ENCODE results near the gene ZFR2.

The ZFR2 gene

DNA sequence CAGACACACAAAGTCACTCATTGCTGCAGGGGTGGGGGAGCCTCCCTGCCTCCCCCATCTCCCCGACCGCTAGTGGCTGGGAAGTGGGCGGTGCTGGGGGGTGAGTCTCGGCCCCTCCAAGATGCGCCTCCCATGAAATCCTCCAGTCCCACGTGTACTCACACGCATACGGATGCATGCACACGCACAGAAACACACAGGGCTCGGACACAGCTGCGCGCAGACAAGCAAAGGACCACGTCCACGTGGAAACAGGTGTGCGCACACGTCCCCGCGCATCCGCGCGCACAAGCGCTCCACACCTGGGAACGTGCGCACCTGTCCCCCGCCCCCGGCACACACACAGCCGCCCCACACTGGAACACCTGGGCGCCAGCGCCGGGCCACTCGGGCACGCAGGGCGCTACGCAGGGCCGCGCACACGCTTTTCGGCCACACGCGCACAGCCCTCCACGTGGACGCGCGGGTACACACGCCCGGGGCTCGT is 83.3 kb downstream of the ZFR2 start:
- no peak for DNase-seq

DNA sequence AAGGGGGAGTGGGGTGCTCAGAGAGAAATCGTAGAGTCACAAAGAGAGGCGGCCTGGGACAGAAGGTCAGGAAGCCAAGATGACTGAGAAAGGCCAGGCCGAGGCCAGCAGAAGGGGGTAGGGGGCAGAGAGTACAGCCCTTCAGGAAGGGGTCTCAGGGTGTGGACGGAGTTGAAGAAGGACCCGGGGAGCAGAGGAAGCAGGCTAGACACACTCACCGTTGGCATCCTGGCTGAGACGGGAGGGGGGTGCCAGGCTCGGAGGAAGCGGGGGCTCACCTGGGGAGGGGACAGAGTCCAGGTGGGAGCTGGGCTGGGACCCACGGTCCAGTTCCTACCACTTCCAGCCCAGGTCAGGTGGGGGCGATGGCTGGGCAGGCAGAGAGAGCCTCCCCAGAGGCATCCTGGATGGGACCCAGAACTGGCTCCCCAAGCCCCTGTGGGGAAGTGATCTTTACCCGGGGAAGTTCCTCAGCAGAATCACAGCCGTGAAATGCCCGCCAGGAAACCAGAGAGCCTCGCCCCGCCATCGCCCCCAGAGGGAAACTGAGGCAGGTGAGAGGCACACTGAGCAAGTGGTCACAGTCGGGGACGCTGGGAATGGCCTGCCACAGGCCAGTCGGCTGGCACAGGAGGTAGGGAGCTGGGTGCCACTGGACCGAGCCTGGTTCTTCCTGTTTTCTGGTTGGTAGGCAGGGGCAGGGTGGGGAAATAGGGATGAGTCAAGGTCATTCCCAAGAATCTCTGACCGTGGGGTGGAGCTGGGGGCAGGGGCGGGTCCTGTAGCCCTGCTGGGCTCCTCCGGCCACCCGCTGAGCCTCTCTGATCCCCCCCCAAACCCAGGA is 84.0 kb downstream of the ZFR2 start:
- no peak for DNase-seq

DNA sequence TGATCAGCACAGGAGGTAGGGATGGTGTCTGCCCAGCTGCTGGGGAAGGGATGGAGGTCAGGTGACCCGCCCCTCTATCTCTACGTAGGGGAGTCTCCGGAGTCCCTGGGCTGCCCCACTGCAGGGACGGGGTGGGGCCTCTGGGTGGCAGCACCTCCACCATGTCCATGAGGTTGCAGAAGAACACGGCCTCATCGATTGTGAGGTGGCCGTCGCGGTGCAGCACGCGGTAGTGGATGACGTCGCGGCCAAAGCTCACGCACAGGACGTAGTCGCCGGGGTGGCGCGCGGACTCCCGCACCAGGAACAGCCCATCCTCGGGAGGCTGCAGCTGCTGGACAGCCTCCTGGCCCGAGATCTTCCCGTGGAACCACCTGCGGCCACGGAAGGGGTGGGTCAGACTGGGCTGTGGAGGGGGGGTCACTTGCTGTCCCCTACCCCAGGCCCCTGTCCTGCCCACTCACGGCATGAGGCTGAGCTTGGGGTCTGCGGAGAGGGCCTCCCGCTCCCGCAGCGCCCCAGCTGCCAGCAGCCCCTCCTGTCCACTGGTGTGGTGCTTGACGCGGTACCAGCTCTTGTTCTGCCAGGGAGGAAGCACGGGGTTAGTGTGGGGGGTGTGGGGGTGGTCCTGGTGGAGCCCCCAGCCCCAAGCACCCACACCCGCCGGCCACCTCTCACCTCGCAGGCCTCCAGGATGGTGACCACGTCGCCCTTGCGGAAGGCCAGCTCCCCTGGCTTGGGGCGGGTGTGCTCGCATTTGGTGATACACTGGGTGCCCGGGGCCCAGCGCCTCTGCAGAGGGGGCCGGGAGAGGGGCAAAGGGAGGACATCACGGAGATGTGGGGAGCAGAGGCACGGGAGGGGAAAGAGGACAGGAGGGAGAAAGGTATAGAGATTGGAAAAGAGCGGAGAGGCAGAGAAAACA is 84.9 kb downstream of the ZFR2 start:
- no peak for DNase-seq

DNA sequence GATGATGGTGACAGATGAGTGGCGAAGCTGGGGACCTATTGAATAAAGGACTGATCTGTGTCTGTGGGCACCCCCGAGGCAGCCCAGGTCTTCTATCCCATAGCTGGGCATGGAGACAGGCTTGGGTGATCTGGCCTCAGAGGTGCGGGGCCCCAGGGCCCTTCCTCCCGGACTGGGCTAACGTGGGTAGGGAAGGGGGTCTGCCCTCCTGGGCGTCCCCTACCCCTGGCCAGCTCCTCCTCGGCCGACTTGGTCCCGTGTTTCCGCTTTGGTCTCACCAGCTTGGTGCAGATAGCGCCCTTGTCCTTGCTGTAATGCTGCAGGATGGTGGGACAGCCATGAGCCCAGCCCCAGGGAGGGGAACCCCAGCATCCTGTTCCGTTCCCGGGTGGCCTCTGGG is 85.9 kb downstream of the ZFR2 start:
- no peak for DNase-seq

DNA sequence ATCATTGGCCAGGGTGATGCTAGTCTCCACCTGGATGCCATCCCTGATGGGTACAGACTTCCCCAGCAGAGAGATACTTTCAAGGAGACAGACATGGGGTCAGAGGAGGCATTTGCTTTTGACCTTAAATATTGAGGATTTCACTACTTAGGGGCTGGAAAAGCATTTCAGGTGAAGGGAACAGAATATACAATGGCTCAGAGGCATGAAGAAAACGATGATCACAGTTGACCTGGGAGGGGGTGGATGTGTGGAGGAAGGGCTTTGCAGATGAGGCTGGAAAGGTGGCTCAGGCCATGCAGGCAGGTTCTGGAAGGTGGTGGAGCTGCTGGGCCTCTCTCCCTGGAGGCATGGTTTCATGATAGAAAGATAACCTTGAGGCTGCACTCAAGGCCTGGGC is 86.5 kb downstream of the ZFR2 start:
- no peak for DNase-seq

DNA sequence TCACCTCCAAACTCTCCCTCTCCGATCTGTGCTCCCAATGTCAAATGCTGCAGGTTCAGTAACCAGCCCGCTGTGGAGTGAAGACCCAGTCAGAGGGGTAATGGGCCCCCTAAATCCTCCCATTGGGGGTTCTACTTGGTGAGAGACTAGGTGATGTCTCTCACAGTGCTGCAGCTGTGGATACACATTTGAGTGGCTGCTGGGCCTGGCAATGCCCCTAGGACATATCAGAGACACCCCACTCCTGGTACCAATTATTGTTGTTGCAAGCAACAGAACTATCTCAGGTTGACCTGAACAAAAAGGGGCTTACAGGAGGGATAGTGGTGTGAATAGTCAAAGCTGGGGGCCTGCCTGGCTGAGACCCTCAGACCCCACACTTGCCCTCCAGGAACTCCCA is 87.2 kb downstream of the ZFR2 start:
- DNase-seq = no peak

DNA sequence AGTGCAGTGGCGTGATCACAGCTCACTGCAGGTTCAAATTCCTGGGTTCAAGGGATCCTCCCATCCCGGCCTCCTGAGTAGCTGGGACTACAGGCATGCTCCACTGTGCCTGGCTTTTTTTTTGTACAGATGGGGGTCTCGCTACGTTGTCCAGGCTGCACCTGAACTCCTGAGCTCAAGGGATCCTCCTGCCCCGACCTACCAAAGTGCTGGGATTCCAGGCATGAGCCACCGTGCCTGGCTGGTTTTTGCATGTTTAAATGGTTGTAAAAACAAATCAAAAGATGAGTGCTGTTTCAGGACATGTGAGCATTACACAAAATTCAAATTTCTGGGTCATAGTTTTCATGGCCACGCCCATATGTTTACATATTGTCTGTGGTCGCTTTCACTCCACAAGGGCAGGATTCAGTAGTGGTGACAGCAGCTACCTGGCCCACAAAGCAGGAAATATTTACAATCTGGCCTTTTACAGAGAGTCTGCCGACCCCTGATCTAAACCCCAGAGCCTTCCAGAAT is 88.0 kb downstream of the ZFR2 start:
- DNase-seq = no peak

DNA sequence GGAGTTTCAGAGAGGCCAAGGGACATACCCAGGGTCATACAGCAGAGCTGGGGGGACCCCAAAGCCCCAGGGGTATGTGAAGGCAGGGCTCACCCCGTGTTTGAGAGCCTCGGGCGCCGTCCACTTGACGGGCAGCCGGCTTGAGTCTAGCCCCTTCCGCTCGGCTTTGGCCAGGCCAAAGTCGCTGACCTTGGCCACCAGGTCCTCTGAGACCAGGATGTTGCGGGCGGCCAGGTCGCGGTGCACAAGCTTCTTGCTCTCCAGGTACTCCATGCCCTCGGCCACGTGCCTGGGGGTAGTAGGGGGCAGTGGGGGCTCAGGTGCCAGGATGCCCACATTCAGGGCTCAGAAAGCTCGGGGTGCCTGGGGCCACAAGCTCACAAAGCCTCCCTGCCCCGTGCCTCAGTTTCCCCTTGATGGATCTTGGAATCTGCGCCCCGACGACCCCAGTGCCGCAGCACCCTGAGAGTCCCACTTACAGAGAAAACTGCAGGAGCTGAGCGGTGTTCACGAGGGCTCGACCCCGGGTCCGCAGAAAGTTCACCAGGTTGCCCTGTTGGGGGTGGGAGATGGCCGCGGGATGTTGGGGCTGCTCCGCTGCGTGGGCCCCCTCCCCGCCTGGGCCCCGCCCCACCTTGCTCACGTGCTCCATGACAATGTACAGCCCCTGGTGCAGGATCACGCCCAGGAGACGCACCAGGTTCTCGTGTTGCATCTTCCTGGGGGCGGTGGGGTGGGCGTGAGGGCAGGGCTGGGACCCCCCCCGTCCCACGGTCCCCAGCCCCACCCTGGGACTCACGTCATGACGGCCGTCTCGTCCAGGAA is 89.7 kb downstream of the ZFR2 start:
- no peak for DNase-seq

DNA sequence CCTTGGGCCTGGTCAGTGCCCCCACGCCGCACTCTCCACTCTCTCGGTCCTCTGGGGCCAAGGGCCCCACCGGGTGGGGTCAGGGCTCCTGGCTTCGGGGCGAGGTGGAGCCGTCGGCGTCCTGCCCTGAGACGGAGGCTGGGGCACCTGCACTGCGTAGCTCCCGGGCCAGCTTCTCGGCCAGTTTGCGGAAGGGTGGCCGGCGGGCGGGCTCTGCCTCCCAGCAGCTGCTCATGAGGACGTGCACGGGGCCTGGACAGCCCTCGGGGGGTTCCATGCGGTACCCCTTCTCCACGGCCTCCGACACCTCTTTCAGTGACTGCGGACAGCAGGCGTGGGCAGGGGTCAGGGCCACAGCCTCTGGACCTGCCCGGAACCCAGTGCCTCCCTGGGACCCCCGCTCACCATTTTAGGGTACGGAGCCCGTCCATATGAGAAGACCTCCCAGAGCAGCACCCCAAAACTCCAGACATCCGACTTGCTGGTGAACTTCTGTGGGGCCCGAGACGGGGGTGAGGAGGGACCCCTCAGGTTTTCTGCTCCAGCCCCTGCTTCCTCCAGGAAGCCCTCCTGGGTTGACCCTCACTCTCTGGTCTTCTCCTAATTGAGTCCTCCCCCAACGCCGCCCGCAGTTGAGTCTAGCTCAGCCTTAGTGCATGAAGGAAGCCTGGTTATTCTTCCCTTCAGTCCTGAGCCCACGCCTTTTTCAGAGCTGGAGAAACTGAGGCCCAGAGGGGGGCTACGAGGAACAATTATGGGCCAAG is 90.6 kb downstream of the ZFR2 start:
- DNase-seq = no peak

DNA sequence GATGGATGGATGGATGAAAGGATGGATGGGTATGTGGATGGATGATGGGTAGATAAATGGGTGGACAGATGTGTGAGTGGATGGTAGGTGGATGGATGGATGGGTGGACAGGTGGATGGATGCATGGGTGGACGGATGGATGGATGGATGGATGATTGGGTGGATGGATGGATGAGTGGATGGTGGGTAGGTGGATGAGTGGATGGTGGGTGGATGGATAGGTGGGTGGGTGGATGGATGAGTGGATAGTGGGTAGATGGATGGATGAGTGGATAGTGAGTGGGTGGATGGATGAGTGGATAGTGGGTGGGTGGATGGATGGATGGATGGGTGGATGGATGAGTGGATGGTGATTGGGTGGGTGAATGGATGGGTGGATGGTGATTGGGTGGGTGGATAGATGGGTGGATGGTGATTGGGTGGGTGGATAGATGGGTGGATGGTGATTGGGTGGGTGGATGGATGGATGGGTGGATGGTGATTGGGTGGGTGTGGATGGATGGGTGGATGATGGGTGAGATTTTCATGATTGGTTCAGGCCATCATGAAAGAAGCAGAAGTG is 92.3 kb downstream of the ZFR2 start:
- no peak for DNase-seq

DNA sequence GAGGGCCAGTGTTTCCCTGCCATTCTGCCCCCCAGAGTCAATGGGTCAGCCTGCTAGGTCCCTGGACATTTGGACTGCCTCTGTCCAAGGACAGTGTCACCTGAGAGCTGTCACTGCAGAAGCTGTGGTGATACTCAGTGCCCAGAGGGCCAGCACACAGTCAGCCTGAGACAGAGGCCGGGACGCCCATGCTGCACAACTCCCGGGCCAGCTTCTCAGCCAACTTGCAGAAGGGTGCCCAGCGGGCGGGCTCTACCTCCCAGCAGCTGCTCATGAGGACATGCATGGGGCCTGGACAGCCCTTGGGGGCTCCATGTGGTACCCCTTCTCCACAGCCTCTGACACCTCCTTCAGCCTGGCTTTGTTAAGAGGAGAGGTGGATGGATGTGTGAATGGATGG is 93.0 kb downstream of the ZFR2 start:
- DNase-seq = no peak

DNA sequence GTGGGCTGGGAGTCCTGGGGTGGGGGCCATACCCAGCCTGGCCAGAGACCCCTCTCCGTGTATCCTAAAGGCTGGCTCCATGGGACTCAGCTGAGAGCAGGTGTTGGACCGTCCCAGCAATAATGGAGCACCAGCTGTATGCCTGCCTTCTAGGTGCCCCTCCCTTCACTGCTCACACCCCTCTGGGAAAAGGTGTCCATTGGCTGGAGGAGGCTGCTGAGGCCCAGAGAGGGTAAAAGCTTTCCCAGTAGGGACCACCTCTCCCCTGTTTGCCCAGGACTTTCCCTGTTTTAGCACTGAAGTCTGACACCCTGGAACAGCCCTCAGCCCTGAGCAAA is 93.5 kb downstream of the ZFR2 start:
- DNase-seq = no peak

DNA sequence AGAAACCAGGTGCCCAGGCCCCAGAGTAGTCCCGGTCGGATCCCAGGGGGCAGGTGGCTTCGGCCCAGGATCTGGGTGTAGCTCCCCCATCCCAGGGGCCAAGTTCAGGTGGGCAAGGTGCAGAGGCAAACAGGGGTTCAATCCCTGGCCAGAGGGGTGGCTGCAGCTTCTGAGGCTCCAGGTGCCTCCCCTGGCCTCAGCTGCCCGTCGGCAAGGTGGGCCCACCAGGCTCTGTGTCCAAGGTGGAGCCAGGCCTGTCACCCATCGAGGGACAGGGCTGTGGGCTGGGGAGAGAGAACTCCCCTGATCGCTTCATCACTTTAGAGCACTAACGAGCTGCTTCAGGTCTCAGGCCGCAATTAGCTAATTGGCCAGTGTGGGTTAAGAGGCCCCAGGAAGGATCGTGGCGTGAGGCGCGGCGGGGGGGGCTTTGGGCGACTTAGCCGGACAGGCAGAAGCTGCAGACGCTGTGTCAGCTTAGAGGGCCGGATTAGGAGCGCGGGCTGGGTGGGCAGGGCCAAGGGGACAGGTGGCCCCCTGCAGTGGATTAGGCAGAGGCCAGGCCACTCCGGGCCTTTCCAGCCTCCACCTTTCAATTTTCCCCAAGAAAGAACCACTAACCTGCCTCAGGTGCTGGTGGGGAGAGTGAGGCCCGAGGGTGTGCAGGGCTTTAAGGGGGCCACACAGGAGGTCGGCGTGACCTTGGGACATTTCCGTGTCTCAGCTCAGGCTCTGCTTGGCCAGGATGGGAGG is 94.0 kb downstream of the ZFR2 start:
- DNase-seq = no peak

DNA sequence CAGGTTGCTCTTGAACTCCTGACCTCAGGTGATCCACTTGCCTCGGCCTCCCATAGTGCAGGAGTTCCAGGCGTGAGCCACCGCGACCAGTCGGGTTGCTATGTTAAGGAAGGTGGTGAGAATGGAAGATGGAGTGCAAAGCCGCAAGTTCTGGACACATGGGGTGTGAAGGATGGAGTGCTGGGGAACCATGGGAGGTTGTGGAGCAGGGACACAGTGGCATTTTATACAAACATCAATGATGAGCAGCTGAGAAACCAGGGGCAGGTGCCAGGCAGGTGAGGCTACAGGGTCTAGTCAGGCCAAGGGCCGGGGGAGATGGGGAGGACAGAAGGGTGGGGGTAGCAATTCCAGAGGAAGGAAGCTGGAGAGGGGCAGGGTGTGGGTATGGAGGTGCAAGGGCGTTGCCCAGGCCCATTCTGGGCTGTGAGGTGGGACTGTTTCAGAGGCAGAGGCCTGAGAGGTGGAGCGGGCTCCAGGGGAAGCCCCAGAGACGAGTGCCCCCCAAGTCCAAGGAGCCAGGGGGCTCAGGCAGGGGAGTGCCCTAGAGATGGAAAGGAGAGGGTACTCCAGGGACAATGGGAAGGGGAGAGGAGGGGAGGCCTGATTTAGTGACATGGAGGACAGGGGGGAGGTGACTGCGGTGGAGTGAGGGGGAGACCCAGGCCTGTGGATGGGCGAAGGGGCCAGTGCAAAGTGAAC is 94.9 kb downstream of the ZFR2 start:
- no peak for DNase-seq

DNA sequence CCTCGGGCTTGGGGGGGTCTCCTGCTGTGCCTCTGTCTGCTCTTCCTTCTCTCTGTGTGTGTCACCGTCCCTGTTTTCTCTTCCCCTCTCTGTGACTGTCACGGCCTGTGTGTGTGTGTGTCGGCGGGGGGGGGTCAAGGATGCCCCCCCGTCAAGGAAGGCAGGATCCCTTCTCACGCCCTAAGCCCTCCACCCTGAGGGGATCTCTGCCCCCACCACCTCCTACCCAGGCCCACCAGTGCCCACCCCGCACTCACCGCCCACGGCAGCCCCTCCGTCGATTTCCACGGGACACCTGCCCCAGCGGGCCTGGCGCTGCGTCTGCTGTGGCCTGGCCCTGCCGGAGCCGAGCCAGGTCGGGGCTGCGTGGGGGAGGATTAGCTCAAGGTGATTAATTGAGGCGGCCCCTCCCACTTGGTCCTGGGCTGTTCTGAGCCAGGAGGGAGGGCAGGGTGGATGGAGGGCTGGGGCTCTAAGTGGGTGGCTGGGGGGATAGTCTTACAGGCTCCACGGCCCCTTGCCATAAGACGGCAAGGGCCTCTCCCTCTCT is 96.9 kb downstream of the ZFR2 start, which contains the start of gene RAX2:
TSS of gene RAX2 (minus strand) at position 323 of the 550 bp plus-strand sequence. CDS start 486 bp downstream, outside the sequence.
- DNase-seq = no peak

DNA sequence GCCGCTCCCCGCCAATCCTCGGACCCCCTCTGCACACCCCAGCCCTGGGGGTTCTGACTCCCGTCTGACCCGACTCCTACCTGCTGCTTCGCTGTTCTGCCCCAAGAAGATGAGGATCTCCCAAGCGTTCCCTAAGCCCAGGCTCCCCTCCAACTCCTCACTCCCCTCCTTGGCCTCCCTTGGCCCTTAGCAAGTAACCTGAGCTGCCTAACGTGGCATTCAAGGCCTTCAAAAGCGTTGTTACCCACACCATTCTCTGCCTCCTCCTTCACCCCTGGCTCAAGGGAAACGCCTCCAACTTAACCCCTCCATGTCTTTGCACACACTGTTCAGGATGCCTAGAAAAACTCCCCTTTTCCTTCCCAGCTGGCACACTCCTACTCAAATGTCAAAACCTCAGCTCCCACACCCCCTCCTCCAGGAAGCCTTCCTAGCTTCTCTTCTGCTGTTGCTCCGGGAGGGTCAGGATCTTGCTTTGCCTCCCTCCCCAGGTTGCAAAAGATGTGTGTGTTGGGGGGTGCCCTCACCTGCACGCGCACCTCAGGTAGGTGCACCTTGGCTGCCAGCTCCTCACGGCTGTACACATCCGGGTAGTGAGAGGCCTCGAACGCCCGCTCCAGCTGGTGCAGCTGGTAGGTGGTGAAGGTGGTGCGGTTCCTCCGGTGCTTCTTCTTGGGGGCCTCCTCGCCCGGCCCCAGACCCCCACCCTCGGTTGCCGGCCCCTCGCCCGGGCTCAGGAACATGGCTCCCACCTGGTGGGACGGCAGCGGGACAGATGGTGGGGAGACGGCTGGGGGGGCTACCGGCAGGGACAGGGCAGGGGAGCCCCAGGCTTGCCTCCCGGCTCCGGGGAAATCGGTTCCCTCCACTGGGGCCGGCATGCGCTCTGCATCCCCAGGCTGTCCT is 97.6 kb downstream of the ZFR2 start:
- no peak for DNase-seq

DNA sequence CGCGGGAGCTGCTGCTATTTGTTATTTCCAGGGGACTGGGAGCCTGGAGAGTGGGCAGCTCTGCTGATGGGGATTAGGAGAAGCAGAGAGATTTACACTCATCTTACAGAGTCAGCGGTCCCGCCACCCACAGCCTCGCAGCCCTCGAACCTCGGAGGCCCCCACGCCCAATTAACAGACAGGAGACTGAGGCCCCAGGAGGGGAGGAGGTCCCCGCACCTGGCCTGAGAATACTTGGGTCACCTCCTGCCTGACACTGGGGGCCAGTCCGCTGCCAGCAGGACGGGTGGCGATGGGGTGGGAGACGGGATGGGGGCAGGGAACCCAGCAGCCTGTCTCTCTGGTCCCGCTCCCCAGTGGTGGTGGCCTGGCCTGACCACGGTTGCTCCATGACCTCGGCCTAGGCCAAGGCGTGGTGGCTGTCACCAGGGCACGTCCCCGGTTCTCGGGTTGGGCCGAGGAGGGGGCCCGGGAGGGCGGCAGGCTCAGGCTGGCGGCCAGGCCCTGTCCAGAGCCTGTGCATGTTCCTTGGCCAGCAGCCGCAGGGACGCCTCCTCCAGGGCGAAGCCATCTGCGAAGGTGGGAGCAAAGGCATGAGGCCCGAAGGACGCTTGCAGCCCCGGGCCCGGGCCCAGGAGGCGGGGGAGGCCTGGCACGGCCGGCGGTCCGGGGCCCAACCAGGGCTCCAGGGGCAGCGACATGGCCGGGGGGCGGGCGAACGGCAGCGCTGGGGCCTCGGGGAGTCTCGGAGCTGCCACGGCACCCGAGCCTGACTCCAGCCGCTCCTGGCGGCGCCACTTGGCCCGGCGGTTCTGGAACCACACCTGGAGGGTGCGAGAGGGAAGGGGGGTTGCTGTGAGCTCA is 98.5 kb downstream of the ZFR2 start:
- DNase-seq = no peak

DNA sequence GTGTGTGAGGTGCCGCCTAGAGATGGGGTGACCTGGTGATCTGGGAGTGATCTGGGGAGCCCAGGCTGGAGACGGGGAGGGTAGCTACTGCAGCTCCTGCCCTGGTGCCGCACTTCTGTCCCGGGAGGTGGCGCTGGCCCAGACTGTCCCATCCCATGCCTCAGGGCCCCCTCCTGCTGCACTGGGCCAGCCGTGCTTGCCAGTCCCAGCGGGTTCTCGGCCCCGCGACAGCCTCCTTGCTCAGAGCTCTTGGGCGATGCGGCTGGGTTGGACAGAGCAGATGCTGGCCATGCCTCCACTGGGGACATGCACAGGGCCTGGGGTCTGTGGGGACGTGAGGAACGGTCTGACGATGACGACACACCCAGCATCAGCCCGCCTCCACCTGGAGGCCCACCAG is 99.3 kb downstream of the ZFR2 start:
- no peak for DNase-seq
